SK-N-SH treated with all-trans-retinoic acid at 6 μM for 48 hours (cell line): Measurements from ENCODE around the gene SMAD3.

Experiments
- ATAC-seq: fragments of 200-7000 bp; cut with Tn5 transposase; 3 replicates; pipeline ENCODE4 v1.9.1; 2020; ENCODE audit warnings: mild to moderate bottlenecking, moderate library complexity
- ARNTL ChIP-seq: fragments of 450-650 bp; formaldehyde crosslinking; IDR thresholded peaks from 2 replicates; pipeline ENCODE4 v1.5.0; 2020; ENCODE audit warnings: low read depth, mild to moderate bottlenecking, moderate library complexity, borderline replicate concordance
- BACH2 ChIP-seq: fragments of 250-450 bp; sonication (Bioruptor Pico); IDR thresholded peaks from 2 replicates; pipeline ENCODE4 v1.9.0; 2021; ENCODE audit warnings: mild to moderate bottlenecking, borderline replicate concordance
- CREB5 ChIP-seq: fragments of 250-450 bp; sonication (Bioruptor Pico); IDR thresholded peaks from 2 replicates; pipeline ENCODE4 v1.5.1; 2020; ENCODE audit warnings: low read depth, mild to moderate bottlenecking, moderate library complexity
- CSDC2 ChIP-seq: fragments of 250-450 bp; sonication (Bioruptor Pico); IDR thresholded peaks from 2 replicates; pipeline ENCODE4 v1.5.0; 2020; ENCODE audit warnings: mild to moderate bottlenecking, moderate library complexity
- CSRNP3 ChIP-seq: fragments of 250-450 bp; sonication (Bioruptor Pico); IDR thresholded peaks from 2 replicates; pipeline ENCODE4 v1.5.1; 2021; ENCODE audit warnings: mild to moderate bottlenecking, moderate library complexity
- ESRRG ChIP-seq: fragments of 250-450 bp; sonication (Bioruptor Pico); IDR thresholded peaks from 2 replicates; pipeline ENCODE4 v1.6.1; 2021; ENCODE audit warnings: mild to moderate bottlenecking
- GLIS3 ChIP-seq: fragments of 250-450 bp; sonication (Bioruptor Pico); IDR thresholded peaks from 2 replicates; pipeline ENCODE4 v1.5.0; 2020; ENCODE audit warnings: mild to moderate bottlenecking, moderate library complexity
- ISL1 ChIP-seq: fragments of 250-450 bp; sonication (Bioruptor Pico); IDR thresholded peaks from 2 replicates; pipeline ENCODE4 v2.1.2; 2022; ENCODE audit warnings: mild to moderate bottlenecking, moderate library complexity
- OSR1 ChIP-seq: fragments of 250-450 bp; sonication (Bioruptor Pico); IDR thresholded peaks from 2 replicates; pipeline ENCODE4 v1.8.0; 2022; ENCODE audit warnings: moderate library complexity, mild to moderate bottlenecking, inconsistent platforms
- PATZ1 ChIP-seq: fragments of 250-450 bp; sonication (Bioruptor Pico); IDR thresholded peaks from 2 replicates; pipeline ENCODE4 v1.8.0; 2020; ENCODE audit warnings: mild to moderate bottlenecking, moderate library complexity, borderline replicate concordance
- POU6F1 ChIP-seq: fragments of 250-450 bp; sonication (Bioruptor Pico); IDR thresholded peaks from 2 replicates; pipeline ENCODE4 v1.8.0; 2021; ENCODE audit warnings: low read depth, mild to moderate bottlenecking, moderate library complexity, borderline replicate concordance
- PPARA ChIP-seq: fragments of 250-450 bp; sonication (Bioruptor Pico); IDR thresholded peaks from 2 replicates; pipeline ENCODE4 v1.5.0; 2020; ENCODE audit warnings: mild to moderate bottlenecking, borderline replicate concordance
- RARB ChIP-seq: fragments of 250-450 bp; sonication (Bioruptor Pico); IDR thresholded peaks from 2 replicates; pipeline ENCODE4 v1.8.0; 2021; ENCODE audit warnings: mild to moderate bottlenecking, moderate library complexity
- SNAI2 ChIP-seq: fragments of 250-450 bp; sonication (Bioruptor Pico); IDR thresholded peaks from 2 replicates; pipeline ENCODE4 v1.5.0; 2020; ENCODE audit warnings: mild to moderate bottlenecking, moderate library complexity
- TCF4 ChIP-seq: fragments of 250-450 bp; sonication (Bioruptor Pico); IDR thresholded peaks from 2 replicates; pipeline ENCODE4 v1.8.0; 2021; ENCODE audit warnings: mild to moderate bottlenecking, moderate library complexity, borderline replicate concordance
- TOX ChIP-seq: fragments of 250-450 bp; sonication (Bioruptor Pico); IDR thresholded peaks from 2 replicates; pipeline ENCODE4 v1.8.0; 2021; ENCODE audit warnings: mild to moderate bottlenecking, moderate library complexity, borderline replicate concordance
- TSHZ2 ChIP-seq: fragments of 250-450 bp; sonication (Bioruptor Pico); IDR thresholded peaks from 2 replicates; pipeline ENCODE4 v1.5.0; 2020; ENCODE audit warnings: mild to moderate bottlenecking, moderate library complexity
- ZC3H10 ChIP-seq: fragments of 250-450 bp; sonication (Bioruptor Pico); IDR thresholded peaks from 2 replicates; pipeline ENCODE4 v1.5.1; 2021; ENCODE audit warnings: mild to moderate bottlenecking, moderate library complexity
- ZFP3 ChIP-seq: fragments of 250-450 bp; sonication (Bioruptor Pico); IDR thresholded peaks from 2 replicates; pipeline ENCODE4 v1.5.0; 2020; ENCODE audit warnings: mild to moderate bottlenecking, moderate library complexity
- ZFP30 ChIP-seq: fragments of 450-650 bp; formaldehyde crosslinking; IDR thresholded peaks from 2 replicates; pipeline ENCODE4 v1.5.0; 2022; ENCODE audit warnings: mild to moderate bottlenecking, moderate library complexity
- ZNF565 ChIP-seq: fragments of 450-650 bp; formaldehyde crosslinking; conservative IDR thresholded peaks from 2 replicates; pipeline ENCODE4 v1.5.0; 2020; ENCODE audit warnings: low read depth, mild to moderate bottlenecking, moderate library complexity
- ZNF70 ChIP-seq: fragments of 450-650 bp; formaldehyde crosslinking; IDR thresholded peaks from 2 replicates; pipeline ENCODE4 v1.5.0; 2020; ENCODE audit warnings: mild to moderate bottlenecking, moderate library complexity
- ZNF8 ChIP-seq: fragments of 450-650 bp; formaldehyde crosslinking; IDR thresholded peaks from 2 replicates; pipeline ENCODE4 v1.5.0; 2020; ENCODE audit warnings: mild to moderate bottlenecking, moderate library complexity

The SMAD3 gene

GRCh38 chr15:67195305-67195704 lies 129.9 kb downstream of the SMAD3 start:
- ATAC-seq = no peak
- TF ChIP-seq ZNF565 (CRISPR knock-in tag) (no peak), RARB (no peak), ZFP30 (CRISPR knock-in tag) (no peak), ISL1 (no peak), ZC3H10 (no peak), OSR1 (no peak), CREB5 (no peak), TCF4 (CRISPR knock-in tag) (no peak), SNAI2 (no peak), ESRRG (no peak)
- TF ChIP-seq, all 23 proteins: peak for 0

- no peak for ATAC-seq
- no peak for TF ChIP-seq ARNTL (CRISPR knock-in tag)
- TF ChIP-seq TCF4 (CRISPR knock-in tag) = no peak
- no peak for TF ChIP-seq PATZ1
- TF ChIP-seq CSDC2 (CRISPR knock-in tag) = no peak
- TF ChIP-seq ZFP3 = no peak
- no peak for TF ChIP-seq ZC3H10
- no peak for TF ChIP-seq TSHZ2 (CRISPR knock-in tag)
- no peak for TF ChIP-seq ISL1
- no peak for TF ChIP-seq SNAI2
- TF ChIP-seq OSR1 = no peak
- no peak for TF ChIP-seq CSRNP3 (CRISPR knock-in tag)
- TF ChIP-seq BACH2 = no peak
- no peak for TF ChIP-seq CREB5
These were observed 130.8 kb downstream of the SMAD3 start for GRCh38 chr15:67196222-67196621.

GRCh38 chr15:67196672-67197363 lies 131.4 kb downstream of the SMAD3 start:
- TF ChIP-seq ZNF8 (CRISPR knock-in tag) (no peak), ZFP30 (CRISPR knock-in tag) (no peak), TCF4 (CRISPR knock-in tag) (no peak), PPARA (CRISPR knock-in tag) (no peak), ZFP3 (no peak), ZC3H10 (no peak), BACH2 (no peak), ISL1 (no peak), TOX (CRISPR knock-in tag) (no peak), POU6F1 (CRISPR knock-in tag) (no peak), RARB (no peak), GLIS3 (CRISPR knock-in tag) (no peak), CSDC2 (CRISPR knock-in tag) (no peak), ESRRG (no peak), ZNF70 (CRISPR knock-in tag) (no peak), ARNTL (CRISPR knock-in tag) (no peak), SNAI2 (no peak)
- TF ChIP-seq, all 23 proteins: peak for 0
- ATAC-seq = peak; percentile 9
